ENCODE results near the gene PFDN4. TPM values are rescaled to one million over a fixed set of nuclear protein-coding genes. Genes with fewer than 3 reads are reported as not detected.

PFDN4 gene
- total RNA-seq, 4 donors from 2014 or later, result 24.0 to 38.3 (median 31.5) TPM

DNA sequence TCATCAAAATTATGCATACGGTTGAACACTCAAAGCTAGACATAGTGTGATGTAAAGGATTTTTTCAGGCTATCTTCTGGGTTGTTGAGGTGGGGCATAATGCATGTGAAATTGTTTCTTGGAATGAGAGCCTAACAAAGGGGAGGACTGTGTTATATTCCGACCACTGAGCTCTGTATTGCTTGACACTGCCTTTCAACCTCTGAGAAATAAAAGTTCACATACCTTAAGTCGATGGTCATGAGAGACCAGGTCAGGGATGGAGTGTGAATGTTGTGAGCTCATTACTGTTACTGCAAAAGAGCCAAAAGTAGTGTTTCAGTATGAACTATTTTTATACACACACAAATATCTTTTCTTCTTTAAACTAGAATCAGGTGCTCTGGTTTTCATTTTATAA is 5.0 kb downstream of the PFDN4 start:
- Histone ChIP-seq H3K36me3 (no peaks in the 10 kb centered on the region), H3K4me3 (replicated peaks in 1 of 3) (no peak overlapping the region), H3K9me3 (no peaks in the 10 kb centered on the region), H3K4me1 (peaks cover 4 to 13% of the 10 kb centered on the region in 2 donors), H3K27me3 (no peaks in the 10 kb centered on the region), H3K27ac (no peak overlapping the region)
- intact Hi-C loops (cut with DNase I), result no loop called here
- 88 to 91% methylated on average over 3 of the region's 3 CpGs for WGBS, 2 donors
- TF ChIP-seq, protein P1, sequence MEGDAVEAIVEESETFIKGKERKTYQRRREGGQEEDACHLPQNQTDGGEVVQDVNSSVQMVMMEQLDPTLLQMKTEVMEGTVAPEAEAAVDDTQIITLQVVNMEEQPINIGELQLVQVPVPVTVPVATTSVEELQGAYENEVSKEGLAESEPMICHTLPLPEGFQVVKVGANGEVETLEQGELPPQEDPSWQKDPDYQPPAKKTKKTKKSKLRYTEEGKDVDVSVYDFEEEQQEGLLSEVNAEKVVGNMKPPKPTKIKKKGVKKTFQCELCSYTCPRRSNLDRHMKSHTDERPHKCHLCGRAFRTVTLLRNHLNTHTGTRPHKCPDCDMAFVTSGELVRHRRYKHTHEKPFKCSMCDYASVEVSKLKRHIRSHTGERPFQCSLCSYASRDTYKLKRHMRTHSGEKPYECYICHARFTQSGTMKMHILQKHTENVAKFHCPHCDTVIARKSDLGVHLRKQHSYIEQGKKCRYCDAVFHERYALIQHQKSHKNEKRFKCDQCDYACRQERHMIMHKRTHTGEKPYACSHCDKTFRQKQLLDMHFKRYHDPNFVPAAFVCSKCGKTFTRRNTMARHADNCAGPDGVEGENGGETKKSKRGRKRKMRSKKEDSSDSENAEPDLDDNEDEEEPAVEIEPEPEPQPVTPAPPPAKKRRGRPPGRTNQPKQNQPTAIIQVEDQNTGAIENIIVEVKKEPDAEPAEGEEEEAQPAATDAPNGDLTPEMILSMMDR (IDR thresholded peaks at IDR 0.05), result no peak
- no peak for TF ChIP-seq POLR2A (IDR thresholded peaks at IDR 0.05)
- DNase-seq, result no peak

DNA sequence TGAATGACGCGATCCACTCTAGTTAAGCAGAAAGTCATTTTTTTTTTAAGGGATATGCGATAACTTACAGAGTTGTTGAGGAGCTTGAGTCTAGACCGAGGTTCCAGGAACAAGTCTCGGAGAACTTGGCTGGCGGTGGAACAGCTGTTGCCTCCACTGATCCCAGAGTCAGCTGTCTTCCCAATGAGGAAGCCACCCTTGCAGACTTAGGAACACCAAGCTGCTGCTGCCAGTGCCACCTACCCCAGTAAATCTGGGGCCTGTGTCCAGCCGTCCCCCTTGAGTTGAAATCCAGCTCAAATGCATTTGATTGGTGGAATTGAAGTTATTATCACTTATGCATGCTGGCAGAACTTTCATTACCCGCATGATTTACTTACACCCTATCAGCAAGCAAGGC is 6.7 kb downstream of the PFDN4 start:
- Histone ChIP-seq H3K36me3 (no peaks in the 10 kb centered on the region), H3K4me1 (peaks cover 0 to 8% of the 10 kb centered on the region in 2 donors), H3K27me3 (no peaks in the 10 kb centered on the region), H3K27ac (no peak overlapping the region), H3K4me3 (replicated peaks in 1 of 3) (no peak overlapping the region), H3K9me3 (no peaks in the 10 kb centered on the region)
- WGBS, 2 donors, result 94 to 96% methylated on average over 8 of the region's 8 CpGs
- DNase-seq, result no peak
- TF ChIP-seq POLR2A (IDR thresholded peaks at IDR 0.05), result no peak
- TF ChIP-seq, protein P1 (IDR thresholded peaks at IDR 0.05), result no peak
- intact Hi-C loops (cut with DNase I), result no loop called here

DNA sequence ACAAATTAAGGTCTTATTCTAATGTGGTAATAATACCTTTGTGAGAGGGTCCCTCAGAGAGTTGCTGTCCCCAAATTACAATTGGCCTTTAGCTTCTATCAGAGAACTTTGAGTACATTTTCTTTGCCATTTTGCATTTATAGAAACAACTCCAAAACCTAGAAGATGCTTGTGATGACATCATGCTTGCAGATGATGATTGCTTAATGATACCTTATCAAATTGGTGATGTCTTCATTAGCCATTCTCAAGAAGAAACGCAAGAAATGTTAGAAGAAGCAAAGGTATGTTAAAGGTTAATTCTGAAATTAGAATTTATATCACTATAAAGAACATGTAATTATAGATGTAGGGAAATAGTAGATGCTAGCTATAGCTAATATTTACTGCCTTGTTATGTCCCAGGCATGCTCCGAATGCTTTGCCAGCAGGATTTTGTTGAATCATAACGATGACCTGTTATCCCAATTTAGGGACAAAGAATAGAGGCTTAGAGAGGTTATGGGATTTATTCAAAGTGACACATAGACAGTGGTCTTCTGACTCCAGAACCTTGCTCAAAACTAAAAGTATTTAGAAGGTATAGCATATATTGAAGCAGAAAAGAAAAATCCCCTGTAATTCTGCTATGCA is 7.4 kb downstream of the PFDN4 start:
- Histone ChIP-seq H3K27ac (no peak overlapping the region), H3K36me3 (no peaks in the 10 kb centered on the region), H3K9me3 (no peaks in the 10 kb centered on the region), H3K4me3 (replicated peaks in 1 of 3) (no peak overlapping the region), H3K27me3 (no peaks in the 10 kb centered on the region), H3K4me1 (peaks cover 0 to 3% of the 10 kb centered on the region in 2 donors)
- no peak for DNase-seq
- no peak for TF ChIP-seq POLR2A (IDR thresholded peaks at IDR 0.05)
- TF ChIP-seq, protein P1 (IDR thresholded peaks at IDR 0.05), result no peak
- intact Hi-C loops (cut with DNase I), result no loop called here
- 93 to 94% methylated on average over 3 of the region's 3 CpGs for WGBS, 2 donors

DNA sequence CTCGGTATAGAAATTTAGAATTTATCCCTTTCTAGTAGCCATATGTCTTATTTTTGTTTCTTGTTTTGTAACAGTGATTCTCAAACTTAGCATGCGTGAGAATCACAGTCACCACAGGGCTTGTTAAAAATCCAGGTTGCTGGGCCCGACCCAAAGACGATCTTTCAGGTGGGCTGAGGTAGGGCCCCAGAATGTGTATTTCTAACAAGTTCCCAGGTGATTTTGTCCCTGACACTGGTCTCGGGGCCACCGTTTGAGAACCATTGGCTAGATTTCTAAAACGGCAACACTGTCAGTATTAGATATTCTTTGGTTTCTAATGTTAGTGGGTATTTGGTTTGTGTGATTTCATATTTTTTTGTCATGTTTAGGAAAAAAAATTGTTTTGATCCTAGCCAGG is 9.9 kb downstream of the PFDN4 start:
- H3K36me3 ChIP-seq, result no peaks in the 10 kb centered on the region
- no peaks in the 10 kb centered on the region for H3K27me3 ChIP-seq
- H3K27ac ChIP-seq, result no peak overlapping the region
- peaks cover 0 to 3% of the 10 kb centered on the region in 2 donors for H3K4me1 ChIP-seq
- no peaks in the 10 kb centered on the region for H3K9me3 ChIP-seq
- intact Hi-C loops (cut with DNase I), result no loop called here
- DNase-seq, result no peak
- no peak for TF ChIP-seq POLR2A (IDR thresholded peaks at IDR 0.05)
- TF ChIP-seq, protein P1 (IDR thresholded peaks at IDR 0.05), result no peak
- 91% methylated on average over 7 of the region's 7 CpGs for WGBS, 2 donors
- no peak overlapping the region for H3K4me3 ChIP-seq (replicated peaks in 1 of 3)

DNA sequence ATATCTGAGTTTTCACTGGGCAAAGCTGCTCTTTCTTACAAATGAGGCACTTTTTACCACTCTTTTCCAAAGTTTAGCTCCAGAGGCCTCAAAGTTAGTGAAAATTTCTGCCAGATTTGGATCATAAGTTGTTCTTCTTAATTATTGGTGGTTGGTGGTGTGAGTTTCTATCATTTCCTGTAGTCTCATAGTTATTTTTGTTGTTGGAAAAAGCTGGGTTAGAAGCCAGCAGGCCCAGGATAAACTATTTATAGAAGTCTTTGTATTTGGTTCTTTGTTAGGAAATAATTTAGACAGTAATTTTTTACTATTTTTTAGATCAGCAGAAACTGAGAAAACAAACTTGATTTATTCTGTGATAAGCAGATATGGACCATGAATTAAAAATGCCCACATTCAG is 10.6 kb downstream of the PFDN4 start:
- Histone ChIP-seq H3K9me3 (no peaks in the 10 kb centered on the region), H3K27ac (no peak overlapping the region), H3K4me1 (peaks cover 0 to 3% of the 10 kb centered on the region in 2 donors), H3K4me3 (replicated peaks in 1 of 3) (no peak overlapping the region), H3K36me3 (no peaks in the 10 kb centered on the region), H3K27me3 (no peaks in the 10 kb centered on the region)
- DNase-seq, result no peak
- TF ChIP-seq, protein P1 (IDR thresholded peaks at IDR 0.05), result no peak
- intact Hi-C loops (cut with DNase I), result no loop called here

Measured in thyroid gland (tissue), 4 donors.